ENCODE results near the gene PSME4. TPM values are rescaled to one million over a fixed set of nuclear protein-coding genes. Genes with fewer than 3 reads are reported as not detected.

Gene PSME4
- total RNA-seq, 2 donors from 2014 or later: 44.3 to 61.4 TPM

DNA sequence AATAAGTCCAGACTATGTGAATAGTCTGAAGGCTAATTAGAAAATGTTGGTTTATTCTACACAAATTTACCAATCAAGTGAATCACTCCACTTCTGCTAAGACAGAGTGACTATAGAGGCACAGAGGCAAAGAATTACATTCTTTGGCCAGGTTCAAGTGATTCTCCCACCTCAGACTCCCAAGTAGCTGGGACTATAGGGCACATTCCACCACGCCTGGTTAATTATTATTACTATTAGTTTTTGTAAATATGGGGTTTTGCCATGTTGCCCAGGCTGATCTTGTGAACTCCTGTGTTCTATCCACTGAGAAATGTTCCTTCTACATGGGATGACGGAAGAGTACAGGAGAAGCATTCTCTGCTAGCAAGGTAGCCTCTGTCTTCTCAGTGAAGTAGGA is 37.6 kb upstream of the PSME4 start:
- no peaks in the 10 kb centered on the region for H3K27me3 ChIP-seq
- no peaks in the 10 kb centered on the region for H3K9me3 ChIP-seq
- TF ChIP-seq, protein P1, sequence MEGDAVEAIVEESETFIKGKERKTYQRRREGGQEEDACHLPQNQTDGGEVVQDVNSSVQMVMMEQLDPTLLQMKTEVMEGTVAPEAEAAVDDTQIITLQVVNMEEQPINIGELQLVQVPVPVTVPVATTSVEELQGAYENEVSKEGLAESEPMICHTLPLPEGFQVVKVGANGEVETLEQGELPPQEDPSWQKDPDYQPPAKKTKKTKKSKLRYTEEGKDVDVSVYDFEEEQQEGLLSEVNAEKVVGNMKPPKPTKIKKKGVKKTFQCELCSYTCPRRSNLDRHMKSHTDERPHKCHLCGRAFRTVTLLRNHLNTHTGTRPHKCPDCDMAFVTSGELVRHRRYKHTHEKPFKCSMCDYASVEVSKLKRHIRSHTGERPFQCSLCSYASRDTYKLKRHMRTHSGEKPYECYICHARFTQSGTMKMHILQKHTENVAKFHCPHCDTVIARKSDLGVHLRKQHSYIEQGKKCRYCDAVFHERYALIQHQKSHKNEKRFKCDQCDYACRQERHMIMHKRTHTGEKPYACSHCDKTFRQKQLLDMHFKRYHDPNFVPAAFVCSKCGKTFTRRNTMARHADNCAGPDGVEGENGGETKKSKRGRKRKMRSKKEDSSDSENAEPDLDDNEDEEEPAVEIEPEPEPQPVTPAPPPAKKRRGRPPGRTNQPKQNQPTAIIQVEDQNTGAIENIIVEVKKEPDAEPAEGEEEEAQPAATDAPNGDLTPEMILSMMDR (IDR thresholded peaks at IDR 0.05): no peak
- H3K4me3 ChIP-seq: no peak overlapping the region
- no peak overlapping the region for H3K27ac ChIP-seq
- DNase-seq (ENCODE audit: low spot score): no peak
- no peaks in the 10 kb centered on the region for H3K36me3 ChIP-seq
- H3K4me1 ChIP-seq: no peaks in the 10 kb centered on the region

DNA sequence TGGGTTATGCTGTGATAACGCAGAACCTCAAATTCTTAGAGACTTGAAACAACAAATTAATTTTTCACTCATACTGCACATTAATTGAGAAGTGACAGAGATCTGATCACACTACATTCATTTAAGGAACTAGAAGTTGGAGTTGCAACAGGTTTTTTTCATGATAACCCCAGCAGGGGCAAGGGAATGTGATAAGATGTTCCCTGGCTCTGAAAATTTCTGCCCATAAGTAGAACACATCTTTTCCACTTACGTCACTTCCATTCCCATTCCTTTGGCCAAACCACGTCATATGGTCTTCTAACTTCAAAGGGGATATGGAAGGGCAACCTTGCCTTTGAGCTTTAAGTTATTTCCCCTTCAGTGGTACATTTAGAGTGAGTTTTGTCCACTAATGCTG is 29.7 kb upstream of the PSME4 start:
- no peak for DNase-seq (ENCODE audit: low spot score)
- TF ChIP-seq, protein P1 (IDR thresholded peaks at IDR 0.05): no peak
- Histone ChIP-seq H3K9me3 (no peaks in the 10 kb centered on the region), H3K36me3 (no peaks in the 10 kb centered on the region), H3K27ac (peak overlapping the region; percentile 28 to 85), H3K4me3 (no peak overlapping the region), H3K4me1 (peaks cover 0 to 10% of the 10 kb centered on the region in 2 donors), H3K27me3 (no peaks in the 10 kb centered on the region)

DNA sequence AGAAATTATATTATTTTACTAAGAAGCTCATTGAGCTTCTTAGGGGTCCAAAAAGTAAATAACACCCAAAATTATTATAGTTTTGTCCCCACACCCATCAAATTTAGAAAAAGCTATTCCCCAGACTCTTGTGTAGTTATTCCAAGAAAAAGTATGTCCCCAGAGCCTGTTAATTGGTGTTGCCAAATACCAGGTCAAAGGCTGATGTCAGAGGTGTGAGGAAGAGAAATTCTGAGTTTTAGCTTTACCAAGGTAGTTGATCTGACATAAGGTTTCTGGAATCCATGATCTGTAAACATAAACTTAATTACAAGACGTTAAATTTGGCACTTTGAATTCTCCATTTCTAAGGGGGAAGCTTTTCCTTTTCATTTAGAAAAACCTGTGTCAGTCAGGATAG is 29.3 kb upstream of the PSME4 start:
- Histone ChIP-seq H3K4me3 (no peak overlapping the region), H3K27me3 (no peaks in the 10 kb centered on the region), H3K36me3 (no peaks in the 10 kb centered on the region), H3K4me1 (peaks cover 0 to 10% of the 10 kb centered on the region in 2 donors), H3K27ac (peak overlapping the region; percentile 28 to 85), H3K9me3 (no peaks in the 10 kb centered on the region)
- TF ChIP-seq, protein P1 (IDR thresholded peaks at IDR 0.05): no peak
- DNase-seq (ENCODE audit: low spot score): no peak

DNA sequence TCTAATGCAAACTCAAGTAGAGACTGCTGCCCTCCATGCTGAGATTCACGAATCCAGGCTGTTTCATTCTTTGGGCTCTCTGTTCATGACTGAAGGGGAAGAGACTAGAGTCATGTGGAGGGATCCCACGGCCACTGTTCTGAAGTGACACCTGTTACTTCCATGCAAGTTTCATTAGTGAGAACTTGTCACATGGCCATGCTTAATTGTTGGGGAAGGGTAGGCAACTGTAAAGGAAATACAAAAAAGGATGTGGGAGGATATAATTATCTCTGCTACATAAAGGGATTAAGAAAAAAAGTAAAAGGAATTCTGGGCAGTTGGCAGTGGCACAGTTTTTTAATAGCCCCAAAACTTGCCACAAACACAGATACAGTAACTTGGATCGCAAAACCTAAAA is 28.0 kb upstream of the PSME4 start:
- TF ChIP-seq, protein P1 (IDR thresholded peaks at IDR 0.05): no peak
- Histone ChIP-seq H3K36me3 (no peaks in the 10 kb centered on the region), H3K9me3 (no peaks in the 10 kb centered on the region), H3K4me3 (no peak overlapping the region), H3K27me3 (no peaks in the 10 kb centered on the region), H3K27ac (peak overlapping the region in 1 of 2 donors; percentile 85), H3K4me1 (peaks cover 0 to 10% of the 10 kb centered on the region in 2 donors)
- DNase-seq (ENCODE audit: low spot score): no peak

DNA sequence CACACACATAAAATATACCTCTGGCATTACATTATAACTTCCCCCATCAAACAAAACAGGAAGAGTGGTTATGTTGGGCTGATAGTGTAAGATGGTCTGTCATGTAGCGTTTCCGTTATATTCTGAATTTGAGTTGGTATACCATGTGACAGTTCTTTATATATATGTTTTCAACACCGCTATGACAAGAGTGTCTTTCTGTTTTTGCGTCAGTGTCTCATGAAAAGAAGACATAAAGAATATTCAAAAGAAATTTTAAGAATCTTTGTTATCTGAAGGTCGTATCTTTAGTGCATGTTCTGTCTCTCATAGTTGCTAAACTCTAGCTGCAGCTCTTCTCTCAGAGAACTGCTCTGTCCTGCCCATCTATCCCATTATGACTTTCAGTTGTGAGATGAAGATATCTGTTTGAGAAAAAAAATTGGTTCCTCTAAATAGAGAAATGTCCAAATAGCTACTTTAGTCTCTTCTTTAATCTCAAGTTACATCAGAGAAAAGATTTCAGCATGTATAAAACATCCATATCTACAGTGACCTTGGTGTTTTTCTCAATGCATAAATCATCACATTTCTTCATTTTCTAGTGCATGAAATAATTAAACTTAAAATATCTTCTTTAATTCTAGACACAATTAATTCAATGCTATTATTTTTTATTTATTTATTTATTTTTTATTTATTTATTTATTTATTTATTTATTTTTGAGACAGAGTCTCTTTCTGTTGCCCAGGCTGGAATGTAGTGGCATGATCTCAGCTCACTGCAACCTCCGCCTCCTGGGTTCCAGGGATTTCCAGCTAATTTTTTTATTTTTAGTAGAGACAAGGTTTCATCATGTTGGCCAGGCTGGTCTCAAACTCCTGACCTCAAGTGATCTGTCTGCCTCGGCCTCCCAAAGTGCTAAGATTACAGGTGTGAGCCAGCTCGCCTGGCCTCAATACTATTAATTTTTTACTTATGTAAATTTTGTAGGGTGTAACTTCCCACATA is 24.3 kb upstream of the PSME4 start:
- TF ChIP-seq, protein P1 (IDR thresholded peaks at IDR 0.05): no peak
- Histone ChIP-seq H3K36me3 (no peaks in the 10 kb centered on the region), H3K27me3 (no peaks in the 10 kb centered on the region), H3K4me1 (peaks cover 0 to under 1% of the 10 kb centered on the region in 2 donors), H3K4me3 (no peak overlapping the region), H3K27ac (no peak overlapping the region), H3K9me3 (no peaks in the 10 kb centered on the region)
- DNase-seq (ENCODE audit: low spot score): no peak

All from right atrium auricular region (tissue), 2 donors.